KMS-11 (cell line): ENCODE results near the gene RAB24.
"Not testable (repeated sequence)": the region's sequence is repeated elsewhere in the genome, so short reads cannot be mapped to it uniquely, and the experiment has no call there.

Source experiments
- H2AFZ ChIP-seq: fragments of 200-600 bp; sonication (generic); 2 replicates; pipeline ENCODE4 v1.6.1; 2016; ENCODE audit warnings: antibody characterized with exemption, mixed run types, low read depth
- H3K27ac ChIP-seq: fragments of 200-600 bp; sonication (generic); 2 replicates; pipeline ENCODE4 v1.6.1; 2016; ENCODE audit warnings: mild to moderate bottlenecking, mixed run types
- H3K27me3 ChIP-seq: fragments of 200-600 bp; sonication (generic); 2 replicates; pipeline ENCODE4 v1.6.1; 2017; ENCODE audit warnings: mild to moderate bottlenecking, low read depth, mixed run types, moderate library complexity; ENCODE audit not compliant: insufficient read depth
- H3K36me3 ChIP-seq: fragments of 200-600 bp; sonication (generic); 2 replicates; pipeline ENCODE4 v1.6.1; 2017; ENCODE audit warnings: mild to moderate bottlenecking, mixed run types; ENCODE audit not compliant: insufficient read depth
- H3K4me1 ChIP-seq: fragments of 200-600 bp; sonication (generic); 2 replicates; pipeline ENCODE4 v1.6.1; 2016; ENCODE audit warnings: mild to moderate bottlenecking, low read depth, mixed run types; ENCODE audit not compliant: poor library complexity, severe bottlenecking
- H3K4me2 ChIP-seq: fragments of 200-600 bp; sonication (generic); 2 replicates; pipeline ENCODE4 v1.7.0; 2016; ENCODE audit warnings: mild to moderate bottlenecking, mixed run types
- H3K4me3 ChIP-seq: fragments of 200-600 bp; sonication (generic); IDR thresholded peaks from 2 replicates; pipeline ENCODE4 v1.6.1; 2017; ENCODE audit warnings: low read depth, low read length, mixed read lengths; ENCODE audit not compliant: insufficient read depth
- H3K79me2 ChIP-seq: fragments of 200-600 bp; sonication (generic); 2 replicates; pipeline ENCODE4 v1.6.1; 2016; ENCODE audit warnings: low read depth, mixed run types; ENCODE audit not compliant: insufficient read depth
- H3K9ac ChIP-seq: fragments of 200-600 bp; sonication (generic); 2 replicates; pipeline ENCODE4 v1.6.1; 2016; ENCODE audit warnings: mild to moderate bottlenecking, mixed run types
- H4K20me1 ChIP-seq: fragments of 200-600 bp; sonication (generic); 2 replicates; pipeline ENCODE4 v1.6.1; 2016; ENCODE audit warnings: mild to moderate bottlenecking, mixed run types; ENCODE audit not compliant: insufficient read depth
- TF ChIP-seq, protein P1 (sequence below): fragments of 200-600 bp; sonication (generic); conservative IDR thresholded peaks from 2 replicates; pipeline ENCODE4 v1.6.1; 2017; ENCODE audit warnings: low read depth, mild to moderate bottlenecking, antibody characterized with exemption, low read length, moderate library complexity, mixed read lengths

The RAB24 gene

DNA sequence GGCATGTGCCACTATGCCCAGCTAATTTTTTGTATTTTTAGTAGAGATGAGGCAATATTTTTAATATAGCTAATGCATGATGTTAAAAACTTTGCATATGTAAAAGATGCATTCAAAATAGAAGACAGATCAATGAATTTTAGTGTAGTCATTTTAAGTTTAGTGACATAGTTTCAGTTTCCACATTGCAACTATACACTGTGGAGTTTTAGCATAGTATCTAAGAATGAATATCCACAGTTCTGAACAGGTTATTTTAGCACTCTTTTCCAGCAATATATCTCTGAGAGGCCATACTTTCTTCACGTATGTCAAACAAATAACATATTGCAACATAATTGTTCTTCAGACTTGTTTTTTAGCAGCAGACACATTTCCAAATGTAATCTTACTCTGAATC, 39.3 kb downstream of the RAB24 start:
- no peak overlapping the region for H3K4me2 ChIP-seq
- TF ChIP-seq, protein P1, sequence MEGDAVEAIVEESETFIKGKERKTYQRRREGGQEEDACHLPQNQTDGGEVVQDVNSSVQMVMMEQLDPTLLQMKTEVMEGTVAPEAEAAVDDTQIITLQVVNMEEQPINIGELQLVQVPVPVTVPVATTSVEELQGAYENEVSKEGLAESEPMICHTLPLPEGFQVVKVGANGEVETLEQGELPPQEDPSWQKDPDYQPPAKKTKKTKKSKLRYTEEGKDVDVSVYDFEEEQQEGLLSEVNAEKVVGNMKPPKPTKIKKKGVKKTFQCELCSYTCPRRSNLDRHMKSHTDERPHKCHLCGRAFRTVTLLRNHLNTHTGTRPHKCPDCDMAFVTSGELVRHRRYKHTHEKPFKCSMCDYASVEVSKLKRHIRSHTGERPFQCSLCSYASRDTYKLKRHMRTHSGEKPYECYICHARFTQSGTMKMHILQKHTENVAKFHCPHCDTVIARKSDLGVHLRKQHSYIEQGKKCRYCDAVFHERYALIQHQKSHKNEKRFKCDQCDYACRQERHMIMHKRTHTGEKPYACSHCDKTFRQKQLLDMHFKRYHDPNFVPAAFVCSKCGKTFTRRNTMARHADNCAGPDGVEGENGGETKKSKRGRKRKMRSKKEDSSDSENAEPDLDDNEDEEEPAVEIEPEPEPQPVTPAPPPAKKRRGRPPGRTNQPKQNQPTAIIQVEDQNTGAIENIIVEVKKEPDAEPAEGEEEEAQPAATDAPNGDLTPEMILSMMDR: no peak
- no peaks in the 10 kb centered on the region for H3K79me2 ChIP-seq
- no peak overlapping the region for H3K4me3 ChIP-seq
- H2AFZ ChIP-seq: no peak overlapping the region
- no peak overlapping the region for H3K27ac ChIP-seq
- no peak overlapping the region for H3K9ac ChIP-seq
- no peaks in the 10 kb centered on the region for H3K36me3 ChIP-seq
- no peaks in the 10 kb centered on the region for H3K27me3 ChIP-seq
- no peaks in the 10 kb centered on the region for H4K20me1 ChIP-seq
- H3K4me1 ChIP-seq: no peaks in the 10 kb centered on the region

DNA sequence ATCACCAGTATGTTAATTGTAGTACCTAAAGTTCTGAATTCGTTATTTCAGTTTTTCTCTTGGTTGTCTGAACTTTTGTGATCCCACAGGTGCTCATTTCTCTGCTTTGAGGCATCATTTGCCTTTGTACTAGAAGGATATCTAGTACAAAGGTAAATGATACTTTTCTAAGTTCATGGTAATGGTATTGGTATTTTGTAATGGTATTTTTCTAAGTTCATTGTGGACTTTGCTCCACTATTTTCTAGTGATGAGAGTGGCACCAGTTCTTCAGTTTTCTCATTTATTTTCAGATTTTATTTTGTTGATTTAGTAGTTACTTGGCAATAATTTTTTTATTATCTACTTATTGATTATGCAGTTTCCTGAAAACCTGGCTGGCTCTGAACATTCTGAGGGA, 42.0 kb downstream of the RAB24 start:
- no peak overlapping the region for H3K9ac ChIP-seq
- no peak overlapping the region for H2AFZ ChIP-seq
- no peaks in the 10 kb centered on the region for H3K4me1 ChIP-seq
- TF ChIP-seq, protein P1: no peak
- no peak overlapping the region for H3K4me2 ChIP-seq
- no peak overlapping the region for H3K27ac ChIP-seq
- no peaks in the 10 kb centered on the region for H3K36me3 ChIP-seq
- H3K79me2 ChIP-seq: no peaks in the 10 kb centered on the region
- no peaks in the 10 kb centered on the region for H3K27me3 ChIP-seq
- no peak overlapping the region for H3K4me3 ChIP-seq
- no peaks in the 10 kb centered on the region for H4K20me1 ChIP-seq

DNA sequence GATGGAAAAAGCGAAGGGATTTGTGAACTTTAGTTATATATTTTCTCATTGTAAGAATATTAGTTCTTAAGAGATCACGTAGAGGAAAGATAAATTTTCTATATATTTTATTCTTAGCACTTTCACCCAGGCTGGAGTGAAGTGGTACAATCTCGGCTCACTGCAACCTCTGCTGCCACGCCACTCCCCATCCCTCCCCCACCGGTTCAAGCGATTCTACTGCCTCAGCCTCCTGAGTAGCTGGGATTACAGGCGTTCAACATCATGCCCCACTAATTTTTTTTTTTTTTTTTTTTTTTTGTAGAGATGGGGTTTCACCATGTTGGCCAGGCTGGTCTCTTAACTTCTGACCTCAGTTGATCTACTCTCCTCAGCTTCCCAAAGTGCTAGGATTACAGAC, 42.6 kb downstream of the RAB24 start:
- TF ChIP-seq, protein P1: no peak
- no peaks in the 10 kb centered on the region for H3K27me3 ChIP-seq

DNA sequence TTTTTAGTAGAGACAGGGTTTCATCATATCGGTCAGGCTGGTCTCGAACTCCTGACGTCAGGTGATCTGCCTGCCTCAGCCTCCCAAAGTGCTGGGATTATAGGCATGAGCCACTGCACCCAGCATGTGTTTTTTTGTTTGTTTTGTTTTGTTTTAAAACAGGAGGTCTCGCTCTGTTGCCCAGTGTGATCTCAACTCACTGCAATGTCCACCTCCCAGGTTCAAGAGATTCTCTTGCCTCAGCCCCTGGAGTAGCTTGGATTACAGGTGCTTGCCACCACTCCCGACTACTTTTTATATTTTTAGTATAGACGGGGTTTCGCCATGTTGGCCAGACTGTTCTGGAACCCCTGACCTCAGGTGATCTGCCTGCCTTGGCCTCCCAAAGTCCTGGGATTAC, 44.8 kb downstream of the RAB24 start:
- not testable (repeated sequence) for H3K27ac ChIP-seq, H4K20me1 ChIP-seq, H3K27me3 ChIP-seq, H3K36me3 ChIP-seq, H3K4me1 ChIP-seq, H3K79me2 ChIP-seq, H2AFZ ChIP-seq, H3K9ac ChIP-seq, H3K4me3 ChIP-seq, H3K4me2 ChIP-seq

More for the DNA sequence above, 42.6 kb downstream of the RAB24 start:
- Histone ChIP-seq H3K79me2 (no peaks in the 10 kb centered on the region), H2AFZ (no peak overlapping the region), H4K20me1 (no peaks in the 10 kb centered on the region), H3K27ac (no peak overlapping the region), H3K9ac (no peak overlapping the region), H3K4me1 (no peaks in the 10 kb centered on the region), H3K4me2 (no peak overlapping the region), H3K36me3 (no peaks in the 10 kb centered on the region), H3K4me3 (no peak overlapping the region)

DNA sequence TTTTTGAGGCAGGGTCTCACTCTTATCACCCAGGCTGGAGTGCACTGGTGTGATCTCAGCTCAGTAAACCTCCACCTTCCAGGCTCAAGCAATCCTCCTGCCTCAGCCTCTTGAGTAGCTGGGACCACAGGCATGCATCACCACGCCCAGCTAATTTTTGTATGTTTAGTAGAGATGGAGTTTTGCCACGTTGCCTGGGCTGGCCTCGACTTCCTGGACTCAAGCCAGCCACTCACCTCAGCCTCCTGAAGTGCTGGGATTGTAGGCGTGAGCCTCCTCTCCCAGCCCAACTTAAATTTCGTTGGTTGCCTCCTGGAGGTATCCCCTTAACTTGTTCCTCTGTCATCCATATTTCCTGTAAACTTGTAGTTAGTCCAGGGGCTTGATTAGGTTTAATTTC, 47.2 kb downstream of the RAB24 start:
- H3K27me3 ChIP-seq: no peaks in the 10 kb centered on the region
- H3K4me3 ChIP-seq: no peak overlapping the region
- no peaks in the 10 kb centered on the region for H3K79me2 ChIP-seq
- H3K4me1 ChIP-seq: no peaks in the 10 kb centered on the region
- H2AFZ ChIP-seq: no peak overlapping the region
- no peak overlapping the region for H3K9ac ChIP-seq
- H4K20me1 ChIP-seq: no peaks in the 10 kb centered on the region
- H3K36me3 ChIP-seq: no peaks in the 10 kb centered on the region
- TF ChIP-seq, protein P1: no peak
- no peak overlapping the region for H3K27ac ChIP-seq
- no peak overlapping the region for H3K4me2 ChIP-seq
